Stimulated activated CD4-positive, alpha-beta T cell treated with anti-CD3 and anti-CD28 coated beads, Interleukin-12 subunit alpha, Interleukin-12 subunit beta, amount 100 ng/mL, for 48 hours (primary cell): ENCODE results near the gene P3H2.
A peak's percentile ranks its signal among the peaks of the same experiment; 100 is the strongest.
"Not testable (repeated sequence)": the region's sequence is repeated elsewhere in the genome, so short reads cannot be mapped to it uniquely, and the experiment has no call there.

Source experiments
- DNase-seq, 3 donors: peaks; one replicate each; pipeline ENCODE4 v3.0.0-alpha.2; 2020; ENCODE audit warnings: low read depth in 2 of 3, low spot score in 1 of 3

Gene P3H2

GRCh38 chr3:189990826-189991225, 129.9 kb downstream of the P3H2 start:
- DNase-seq = no peak

DNA sequence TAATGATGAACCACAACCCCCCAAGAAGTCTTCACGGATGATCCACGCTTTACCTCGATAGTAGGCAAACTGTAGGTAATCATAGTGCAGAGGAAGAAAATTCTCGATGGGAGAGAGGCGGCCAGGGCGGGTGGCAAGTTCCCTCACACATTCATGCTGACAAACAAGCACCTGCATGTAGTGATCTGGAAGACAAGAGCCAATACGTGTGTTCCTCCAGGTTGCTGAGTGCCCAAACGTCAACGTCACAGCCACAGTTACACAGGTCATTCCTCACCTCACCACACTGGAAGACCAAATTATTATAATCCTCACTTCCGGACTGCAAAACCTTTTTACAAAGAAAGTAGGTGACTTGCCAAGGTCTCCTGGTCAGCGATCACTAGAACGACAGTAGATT, 131.8 kb downstream of the P3H2 start:
- DNase-seq = no peak

GRCh38 chr3:189988322-189988721, 132.4 kb downstream of the P3H2 start:
- DNase-seq = no peak

GRCh38 chr3:189985948-189986347, 134.7 kb downstream of the P3H2 start:
- no peak for DNase-seq

- no peak for DNase-seq
Measured at GRCh38 chr3:189983612-189984011, 137.1 kb downstream of the P3H2 start.

DNA sequence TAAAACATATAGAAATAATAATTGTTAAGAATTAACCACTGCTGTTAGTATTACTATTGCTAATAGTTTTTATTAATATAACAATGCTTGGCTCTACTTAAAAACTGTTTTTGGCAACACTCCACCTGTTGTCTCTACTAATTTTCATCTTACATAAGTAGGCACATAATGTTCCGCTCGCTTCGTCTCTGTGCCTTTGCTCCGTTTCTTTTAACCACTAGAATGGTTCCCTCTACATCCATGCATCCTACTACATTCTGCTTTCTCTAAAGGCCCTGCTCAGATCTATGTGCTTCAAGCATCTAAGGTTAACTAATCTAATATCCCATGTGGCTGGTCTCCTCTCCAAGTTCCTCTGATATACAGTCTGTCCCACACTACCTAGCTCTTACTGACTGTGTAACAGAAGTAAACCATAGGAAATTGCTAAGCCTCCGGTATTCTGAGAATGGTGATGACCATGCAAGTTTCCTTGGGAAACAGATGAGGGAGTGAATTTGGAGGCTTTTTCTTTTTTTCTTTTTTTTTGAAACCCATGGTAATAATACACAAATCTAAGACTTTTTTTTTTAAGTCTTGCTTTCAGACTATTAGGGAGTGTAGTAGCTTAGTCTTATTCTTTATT, 138.3 kb downstream of the P3H2 start:
- DNase-seq = no peak

GRCh38 chr3:189981668-189982067, 139.0 kb downstream of the P3H2 start:
- no peak for DNase-seq

- DNase-seq = no peak
Measured at GRCh38 chr3:189978753-189979152, 141.9 kb downstream of the P3H2 start.

- no peak for DNase-seq
Measured at GRCh38 chr3:189977174-189977573, 143.5 kb downstream of the P3H2 start.

- DNase-seq = no peak
Measured at GRCh38 chr3:189975391-189975990, 145.2 kb downstream of the P3H2 start.

DNA sequence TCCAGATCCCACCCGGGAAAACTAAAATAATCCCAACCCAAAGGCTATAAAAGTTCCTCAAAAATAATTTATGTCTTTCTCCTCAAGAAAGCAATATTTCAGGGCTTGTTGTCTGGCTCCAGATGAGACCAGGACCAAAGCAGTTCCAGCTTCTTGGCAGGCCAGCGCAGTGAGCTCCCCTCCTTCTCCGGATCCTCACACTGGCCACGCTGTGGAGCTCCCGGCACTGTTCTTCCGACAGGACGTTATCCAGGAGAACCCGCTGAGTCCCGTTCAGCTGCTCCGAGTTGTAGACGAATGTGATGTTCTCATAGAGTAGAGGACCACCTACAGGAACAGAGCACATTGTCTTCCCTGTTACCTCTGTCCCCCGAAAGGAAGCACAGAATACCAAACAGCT, 146.3 kb downstream of the P3H2 start:
- no peak for DNase-seq

DNA sequence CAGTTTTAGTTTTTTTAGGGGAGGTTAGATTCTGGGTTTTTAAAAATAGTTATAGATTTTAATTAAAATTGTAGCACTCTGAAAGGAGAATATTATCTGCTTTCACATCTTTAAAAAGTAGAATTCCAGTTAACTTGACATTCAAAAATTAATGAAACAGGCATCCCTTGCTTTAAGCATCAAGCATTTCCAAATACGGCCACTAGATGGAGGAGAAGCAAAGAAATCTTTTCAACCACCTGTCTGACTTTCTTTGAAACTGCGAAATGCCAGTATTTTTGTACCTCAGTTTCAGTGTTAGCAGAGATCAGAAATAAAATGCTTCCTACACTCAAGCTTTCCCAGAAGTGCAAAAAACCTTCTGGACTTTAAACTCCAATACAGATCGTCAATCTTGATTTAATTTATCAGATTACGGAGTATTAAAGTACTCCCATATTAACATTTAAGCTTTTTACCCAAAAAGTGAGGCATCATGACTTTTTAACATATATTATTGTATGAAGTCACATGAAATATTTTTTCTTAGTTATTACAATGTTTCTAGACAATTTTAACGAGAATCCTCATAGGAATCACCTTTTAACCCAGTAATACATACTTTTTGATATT, 153.3 kb downstream of the P3H2 start:
- peak in 1 of 3 donors; percentile 58 for DNase-seq

- DNase-seq = no peak
Measured at GRCh38 chr3:189966843-189967242, 153.9 kb downstream of the P3H2 start.

DNA sequence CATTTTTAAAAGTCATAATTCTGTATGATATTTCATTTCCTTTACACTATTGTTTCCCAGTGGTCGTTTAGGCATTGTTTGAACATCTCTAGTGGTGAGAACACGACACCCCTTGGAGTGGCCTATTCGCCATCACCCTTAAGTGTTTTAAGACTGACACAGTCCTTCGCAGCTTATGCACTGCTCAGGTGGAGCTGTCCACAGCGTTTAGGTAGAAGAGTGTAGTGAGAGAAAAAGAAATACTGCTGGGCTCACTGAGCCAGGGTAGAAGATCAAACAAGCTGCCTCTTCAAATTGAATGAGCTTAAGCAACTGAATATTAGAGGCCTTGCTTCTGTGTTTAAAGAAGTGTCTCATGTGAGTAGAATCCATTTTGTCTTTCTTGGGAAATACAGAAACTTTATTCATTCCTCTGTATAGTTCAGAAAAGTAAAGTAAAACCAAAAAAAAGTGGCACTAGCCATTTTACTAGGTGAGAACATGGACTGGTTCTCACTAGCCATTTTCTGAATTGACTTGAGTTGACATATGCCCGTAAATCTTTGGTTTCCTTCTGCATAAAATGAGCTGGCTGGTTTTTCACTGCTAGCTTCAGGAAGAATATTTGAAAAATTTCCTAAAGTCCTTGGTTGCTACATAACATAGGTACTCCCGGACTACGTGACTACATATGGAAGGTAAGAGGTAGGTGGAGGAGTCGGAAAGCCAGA, 155.9 kb downstream of the P3H2 start:
- DNase-seq = no peak

- no peak for DNase-seq
Measured at GRCh38 chr3:189962466-189962865, 158.2 kb downstream of the P3H2 start.

DNA sequence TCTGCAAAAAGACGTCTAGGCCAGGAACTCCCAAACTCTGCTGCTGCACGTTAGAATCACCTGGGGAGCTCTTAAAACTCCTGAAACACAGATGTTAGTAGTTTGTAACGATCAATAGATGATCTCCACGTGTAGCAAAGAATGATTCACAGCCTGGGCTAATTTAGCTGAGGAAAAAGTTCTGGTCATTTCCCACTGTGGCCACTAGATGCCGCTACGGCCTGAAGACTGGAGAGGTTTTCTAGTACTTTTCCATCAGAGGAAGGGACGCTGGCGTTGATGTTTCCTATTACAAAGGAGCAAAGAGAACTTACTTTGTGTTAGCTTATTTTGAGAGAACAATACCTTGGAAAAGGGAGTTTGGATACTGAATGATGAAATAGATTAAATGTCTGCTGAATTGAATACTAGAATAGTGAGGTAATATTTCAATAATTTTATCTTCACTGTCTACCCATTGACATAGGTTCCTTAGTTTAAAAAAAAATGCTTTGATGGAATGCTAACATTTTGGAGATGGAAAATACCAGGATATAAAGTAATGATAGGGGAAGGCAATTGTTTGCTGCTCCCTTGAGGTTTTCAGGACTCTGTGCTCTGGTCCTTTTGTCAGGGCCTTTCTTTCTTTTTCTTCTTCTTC, 159.1 kb downstream of the P3H2 start:
- peak; percentile 59 to 80 (median 61) for DNase-seq

DNA sequence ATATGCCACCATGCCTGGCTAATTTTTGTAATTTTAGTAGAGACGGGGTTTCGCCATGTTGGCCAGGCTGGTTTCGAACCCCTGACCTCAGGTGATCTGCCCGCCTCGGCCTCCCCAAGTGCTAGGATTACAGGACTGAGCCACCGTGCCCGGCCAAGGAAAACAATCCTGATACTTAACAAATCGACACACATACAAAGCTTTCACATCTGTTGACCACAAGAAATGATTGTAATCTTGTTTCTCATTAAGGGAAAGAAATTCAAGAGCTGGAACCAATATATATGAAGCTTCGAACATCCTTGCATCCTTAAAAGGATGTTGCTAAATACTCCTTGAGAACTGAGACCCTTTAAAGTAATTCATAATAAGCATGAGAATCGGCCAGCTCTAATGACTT, 159.6 kb downstream of the P3H2 start:
- not testable (repeated sequence) for DNase-seq

DNA sequence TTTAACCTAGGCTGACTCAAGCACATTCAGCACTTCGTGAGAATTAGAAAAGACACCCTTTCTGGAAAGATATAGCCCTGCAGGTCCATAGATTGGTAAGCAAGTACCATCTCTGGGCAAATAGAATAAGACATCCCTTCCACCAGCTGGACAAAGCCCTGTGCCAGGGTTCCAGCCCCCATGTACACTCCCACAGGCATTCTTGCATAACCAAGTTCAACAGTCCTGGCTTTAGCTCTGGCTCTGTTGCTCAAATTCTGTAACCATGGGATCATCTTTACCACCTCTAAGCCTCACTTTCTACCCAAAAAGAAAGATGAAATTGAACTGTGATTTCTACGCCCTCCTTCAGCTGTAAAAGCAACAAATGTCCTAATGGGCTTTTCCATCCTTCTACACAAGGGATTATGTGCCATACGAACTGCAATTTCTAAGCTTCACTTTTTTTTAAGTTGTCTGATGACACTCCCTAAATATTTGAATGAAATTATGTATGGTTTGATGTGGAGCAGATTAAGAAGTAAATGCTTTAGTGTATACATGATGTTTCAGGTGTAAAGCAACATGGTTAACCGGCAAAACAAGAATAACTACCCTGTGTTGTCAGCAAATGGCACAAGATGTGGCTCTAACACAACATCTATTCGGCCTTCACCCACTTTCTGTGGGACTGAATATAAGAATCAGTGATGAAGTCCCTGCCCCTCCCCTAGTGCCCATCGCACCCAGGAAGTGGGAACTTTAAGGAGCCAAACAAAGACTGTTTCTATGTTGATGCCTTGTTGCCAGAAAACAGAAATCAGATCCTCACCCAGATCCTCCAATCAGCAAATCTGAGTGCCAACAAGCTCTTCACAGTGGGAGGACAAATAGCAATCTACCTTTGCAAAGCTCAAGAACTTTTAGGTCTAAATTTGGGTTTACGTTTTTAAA, 165.7 kb downstream of the P3H2 start:
- DNase-seq = no peak

GRCh38 chr3:189953551-189953950, 167.1 kb downstream of the P3H2 start:
- no peak for DNase-seq

DNA sequence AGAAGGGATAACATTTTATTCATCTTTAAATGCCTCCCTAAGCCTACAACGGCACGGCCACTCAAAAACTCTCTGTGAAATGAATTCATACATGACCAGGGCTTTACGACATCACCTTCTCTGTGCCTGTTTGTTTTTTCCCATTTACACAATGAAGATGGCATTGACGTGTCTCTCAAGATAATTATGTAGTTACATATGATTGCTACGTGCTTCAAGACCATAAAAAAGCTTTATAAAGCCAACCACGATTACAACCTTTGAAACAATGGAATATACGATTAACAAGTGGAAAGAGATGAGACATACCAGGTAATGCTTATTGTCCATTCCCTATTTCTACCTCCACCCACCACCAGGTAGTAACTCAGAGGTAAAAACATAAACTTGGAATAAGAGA, 168.4 kb downstream of the P3H2 start:
- no peak for DNase-seq

DNA sequence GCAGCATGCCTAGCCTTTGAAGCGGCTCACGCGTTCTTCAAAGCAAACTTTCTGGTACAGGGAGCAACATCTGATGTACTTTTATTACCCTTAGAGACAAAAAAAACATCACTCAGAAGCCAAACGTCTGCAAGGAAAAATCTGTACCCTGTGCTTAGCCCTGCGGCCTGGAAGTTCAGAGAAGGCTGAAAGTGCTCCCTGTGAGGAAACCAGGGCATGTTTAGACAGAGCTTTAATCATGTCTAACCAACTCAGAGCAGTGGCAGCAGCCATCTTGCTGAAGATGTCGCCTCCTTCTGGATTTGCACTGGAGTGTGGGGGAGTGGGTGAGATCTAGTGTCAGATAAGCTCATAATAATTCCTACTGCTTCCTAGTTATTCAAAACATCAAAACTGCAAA, 170.4 kb downstream of the P3H2 start:
- no peak for DNase-seq
